ENCODE measurements around the gene TLX2. TPM values are rescaled to one million over a fixed set of nuclear protein-coding genes. Genes with fewer than 3 reads are reported as not detected.

The TLX2 gene
- total and polyA plus RNA-seq, 2 of the 13 experiments (the other 11 are each of a cell fraction or from before 2014, with no cell fraction given) = 0.05 to 0.20 TPM

GRCh38 chr2:74507145-74507925, 6.9 kb upstream of the TLX2 start, which contains the start of gene PCGF1 (continued):
- TF ChIP-seq ZBTB40 (IDR thresholded peaks at IDR 0.05) = no peak
- TF ChIP-seq ZBTB40 (CRISPR knock-in tag; IDR thresholded peaks at IDR 0.05) = no peak
- peak; percentile 50; the same call in 1 of the 2 replicates for TF ChIP-seq SRY (CRISPR knock-in tag; IDR thresholded peaks at IDR 0.05)
- TF ChIP-seq HOXA5 (CRISPR knock-in tag; IDR thresholded peaks at IDR 0.05) = peak; percentile 96
- TF ChIP-seq HINFP (CRISPR knock-in tag; IDR thresholded peaks at IDR 0.05; ENCODE audit: low read depth) = peak; percentile 97
- TF ChIP-seq ZNF777 (CRISPR knock-in tag; IDR thresholded peaks at IDR 0.05) = peak; percentile 91
- peak; percentile 64 for TF ChIP-seq STAG1 (CRISPR knock-in tag; IDR thresholded peaks at IDR 0.05)
- TF ChIP-seq THAP11 (CRISPR knock-in tag; IDR thresholded peaks at IDR 0.05) = peak; percentile 95
- TF ChIP-seq ZNF589 (CRISPR knock-in tag; conservative IDR thresholded peaks at IDR 0.05) = no peak
- TF ChIP-seq PLRG1 (conservative IDR thresholded peaks at IDR 0.05) = no peak
- TF ChIP-seq WIZ (CRISPR knock-in tag; IDR thresholded peaks at IDR 0.05) = no peak; the same call in 1 of the 2 replicates
- peak; percentile 27; the same call in 1 of the 2 replicates for TF ChIP-seq TBX3 (IDR thresholded peaks at IDR 0.05; ENCODE audit: borderline replicate concordance)
- peak; percentile 86; the same call in 1 of the 2 replicates for TF ChIP-seq NCOA5 (CRISPR knock-in tag; IDR thresholded peaks at IDR 0.05)
- TF ChIP-seq GATAD2A (CRISPR knock-in tag; IDR thresholded peaks at IDR 0.05) = no peak; the same call in 1 of the 2 replicates
- TF ChIP-seq ZNF687 (CRISPR knock-in tag; IDR thresholded peaks at IDR 0.05) = peak; percentile 94

Data from HepG2 (cell line).